GM18858 (cell line): ENCODE data around the gene UQCC2.

Experiments used
- ATAC-seq: cut with Tn5 transposase; IDR thresholded peaks from one replicate; pipeline ENCODE4 v1.9.1; 2021; ENCODE audit not compliant: unreplicated experiment

UQCC2 gene

DNA sequence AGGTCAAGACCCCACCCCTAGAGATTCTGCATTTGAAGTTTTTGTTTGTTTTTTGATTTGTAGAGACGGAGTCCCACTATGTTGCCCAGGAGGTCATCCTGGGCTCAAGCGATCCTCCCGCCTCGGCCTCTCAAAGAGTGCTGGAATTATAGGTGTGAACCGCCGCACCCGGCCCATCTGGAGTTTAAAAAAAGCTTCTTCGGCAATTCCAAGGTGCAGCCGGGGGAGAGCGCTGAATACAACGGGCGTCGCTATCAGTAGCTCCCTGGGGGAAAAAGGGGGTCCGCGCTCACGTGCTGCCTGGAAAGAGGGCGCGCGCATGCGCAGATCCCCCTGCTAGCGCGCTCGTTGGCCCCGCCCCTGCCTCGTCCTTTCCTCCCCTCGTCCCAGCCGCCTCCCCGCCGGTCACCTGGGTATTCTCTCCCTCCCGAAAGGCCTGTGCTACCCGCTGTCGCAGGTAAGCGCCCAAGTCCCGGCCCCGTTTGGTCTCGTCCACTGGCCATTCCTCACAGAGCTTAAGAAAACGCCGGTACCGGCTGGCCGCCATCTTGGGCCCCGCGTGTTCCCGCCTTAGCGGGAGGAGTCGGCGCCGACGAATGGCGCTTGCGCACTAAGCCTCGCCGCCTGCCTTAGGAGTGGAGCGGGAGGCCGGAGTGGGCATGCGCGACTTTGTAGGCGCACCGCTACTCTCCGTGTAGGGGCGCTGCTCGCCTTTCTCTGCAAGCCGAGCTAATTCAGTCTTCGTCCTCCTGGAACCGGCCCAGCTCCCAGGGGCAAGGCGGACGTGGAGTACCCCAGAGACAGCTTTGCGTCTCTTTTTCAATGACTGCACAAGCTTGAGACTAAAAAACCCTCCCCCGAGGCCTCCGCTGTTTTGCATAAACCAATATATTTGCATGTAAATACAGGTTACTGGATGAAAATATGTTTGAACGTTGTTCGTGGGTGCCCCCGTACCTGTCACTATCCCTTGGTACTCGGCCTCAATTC is at the start of gene UQCC2:
UQCC2 (minus strand) TSS at position 561 of the 990 bp plus-strand sequence; CDS start at position 547, 14 bp downstream.
- ATAC-seq: peak; percentile 62

DNA sequence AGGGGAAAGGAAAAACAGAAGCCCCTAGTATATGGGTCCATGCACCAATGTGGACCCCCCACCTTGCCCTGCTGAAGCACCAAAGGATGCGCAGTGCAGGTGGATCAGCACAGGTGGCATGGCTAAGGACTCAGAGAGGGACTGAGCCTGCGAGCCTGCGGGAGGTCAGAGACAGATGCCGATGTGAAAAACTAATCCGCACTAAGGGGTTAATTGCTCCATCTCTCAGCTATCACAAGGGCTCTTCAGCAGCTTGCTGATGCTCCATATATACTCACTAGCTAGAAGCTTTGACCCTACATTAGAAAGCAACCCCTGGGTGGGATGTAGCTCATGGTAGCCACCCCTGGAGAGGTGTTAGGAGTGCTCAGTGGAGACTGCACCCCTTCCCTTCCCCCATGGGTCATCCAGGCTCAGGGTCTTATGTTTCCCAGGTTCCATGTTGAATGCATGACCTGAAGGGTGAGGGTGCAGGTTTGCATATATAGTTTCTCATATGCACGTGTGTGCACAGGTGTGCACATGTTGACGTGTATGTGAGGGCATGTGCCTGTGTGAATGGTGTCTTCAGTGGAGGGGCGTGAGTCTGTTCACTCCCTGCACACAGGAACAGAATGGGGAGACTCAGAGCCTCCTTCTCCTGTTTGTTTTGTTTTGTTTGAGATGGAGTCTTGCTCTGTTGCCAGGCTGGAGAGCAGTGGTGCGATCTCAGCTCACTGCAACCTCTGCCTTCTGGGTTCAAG is 48.6 kb upstream of the UQCC2 start:
- ATAC-seq: no peak

DNA sequence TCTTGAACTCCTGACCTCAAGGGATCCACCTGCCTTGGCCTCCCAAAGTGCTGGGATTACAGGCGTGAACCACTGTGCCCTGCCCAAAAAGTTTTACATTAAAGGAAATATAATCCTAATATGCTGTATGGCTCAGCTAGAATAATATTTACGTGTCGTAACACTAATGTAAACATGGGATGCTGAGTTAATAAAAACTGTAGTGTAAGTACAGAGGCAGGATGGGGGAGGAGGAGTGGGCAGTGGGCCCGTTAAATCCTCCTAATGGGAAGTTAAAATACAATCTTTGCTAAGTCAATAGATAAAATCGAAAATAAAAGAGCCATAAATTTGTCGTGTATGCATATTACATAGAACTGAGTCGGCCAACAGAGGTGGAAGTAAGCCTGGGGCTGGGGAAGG is 47.3 kb upstream of the UQCC2 start:
- no peak for ATAC-seq

DNA sequence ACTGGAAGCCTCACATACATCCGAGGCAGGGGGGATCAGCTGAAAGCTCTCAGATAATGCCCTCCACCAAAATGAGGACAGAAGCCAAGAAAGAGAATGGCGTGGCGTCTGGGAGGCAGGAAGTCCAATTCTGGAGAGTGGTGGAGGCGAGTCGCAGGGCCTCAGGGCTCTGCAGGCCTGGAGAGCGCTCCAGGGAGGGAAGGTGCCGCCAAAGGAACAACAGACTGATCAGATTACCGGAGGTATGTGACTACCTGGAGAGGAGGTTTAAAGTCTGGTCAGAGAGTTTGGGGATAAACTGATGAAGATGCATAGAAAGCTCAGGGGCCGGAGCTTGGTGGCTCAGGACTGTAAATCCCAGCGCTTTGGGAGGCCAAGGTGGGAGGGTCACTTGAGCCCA is 46.4 kb upstream of the UQCC2 start:
- ATAC-seq: no peak

DNA sequence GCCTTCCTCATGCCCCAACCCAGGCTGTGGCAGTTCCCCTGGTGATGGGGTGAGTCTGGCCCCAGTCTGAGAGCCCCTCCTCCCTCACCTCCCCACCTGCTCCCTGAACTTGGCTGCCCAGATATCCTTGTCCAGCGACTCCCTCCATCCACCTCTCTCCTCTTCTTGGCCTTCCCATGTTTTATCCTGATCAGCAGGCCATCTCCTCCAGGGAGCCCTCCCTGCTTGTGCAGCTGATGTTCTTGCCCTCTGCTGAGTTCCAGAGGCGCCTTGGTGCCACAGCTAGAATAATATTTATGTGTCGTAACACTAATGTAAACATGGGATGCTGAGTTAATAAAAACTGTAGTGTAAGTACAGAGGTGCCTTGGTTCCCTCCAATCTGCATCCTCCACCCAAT is 45.6 kb upstream of the UQCC2 start:
- no peak for ATAC-seq

DNA sequence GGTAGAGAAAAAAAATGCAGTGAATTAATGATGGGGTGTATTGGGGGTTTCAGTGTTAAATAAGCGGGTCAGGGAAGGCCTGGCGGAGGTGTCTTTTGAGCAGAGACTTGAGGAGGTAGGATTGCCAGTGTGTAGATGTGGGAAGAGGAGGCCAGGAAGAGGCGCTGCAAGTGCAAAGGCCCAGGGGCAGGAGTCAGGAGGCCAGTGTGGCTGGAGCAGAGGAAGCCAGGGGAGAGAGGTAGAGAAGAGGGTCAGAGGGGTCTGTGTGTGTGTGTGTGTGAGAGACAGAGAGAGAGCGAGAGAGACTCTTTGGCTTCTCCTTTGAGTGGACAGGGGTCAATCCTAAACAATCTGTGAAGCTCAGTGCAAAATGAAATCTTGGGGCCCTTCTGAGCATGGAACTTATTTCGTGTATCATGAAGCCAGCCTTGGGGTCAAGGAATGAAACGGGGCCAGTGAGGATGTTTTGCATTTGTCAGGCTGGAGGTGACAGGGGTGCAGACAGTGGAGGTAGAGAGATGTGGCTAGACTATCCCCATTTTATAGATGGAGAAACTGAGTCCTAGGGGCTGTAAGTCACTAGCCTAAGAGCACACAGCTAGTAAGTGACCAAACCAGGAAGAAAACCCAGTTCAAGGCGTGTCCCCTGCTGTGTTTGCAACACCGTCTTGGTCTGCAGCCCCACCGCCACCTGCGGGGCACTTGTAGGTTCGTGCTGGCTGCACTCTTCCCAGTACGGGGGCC is 44.9 kb upstream of the UQCC2 start:
- ATAC-seq: no peak

DNA sequence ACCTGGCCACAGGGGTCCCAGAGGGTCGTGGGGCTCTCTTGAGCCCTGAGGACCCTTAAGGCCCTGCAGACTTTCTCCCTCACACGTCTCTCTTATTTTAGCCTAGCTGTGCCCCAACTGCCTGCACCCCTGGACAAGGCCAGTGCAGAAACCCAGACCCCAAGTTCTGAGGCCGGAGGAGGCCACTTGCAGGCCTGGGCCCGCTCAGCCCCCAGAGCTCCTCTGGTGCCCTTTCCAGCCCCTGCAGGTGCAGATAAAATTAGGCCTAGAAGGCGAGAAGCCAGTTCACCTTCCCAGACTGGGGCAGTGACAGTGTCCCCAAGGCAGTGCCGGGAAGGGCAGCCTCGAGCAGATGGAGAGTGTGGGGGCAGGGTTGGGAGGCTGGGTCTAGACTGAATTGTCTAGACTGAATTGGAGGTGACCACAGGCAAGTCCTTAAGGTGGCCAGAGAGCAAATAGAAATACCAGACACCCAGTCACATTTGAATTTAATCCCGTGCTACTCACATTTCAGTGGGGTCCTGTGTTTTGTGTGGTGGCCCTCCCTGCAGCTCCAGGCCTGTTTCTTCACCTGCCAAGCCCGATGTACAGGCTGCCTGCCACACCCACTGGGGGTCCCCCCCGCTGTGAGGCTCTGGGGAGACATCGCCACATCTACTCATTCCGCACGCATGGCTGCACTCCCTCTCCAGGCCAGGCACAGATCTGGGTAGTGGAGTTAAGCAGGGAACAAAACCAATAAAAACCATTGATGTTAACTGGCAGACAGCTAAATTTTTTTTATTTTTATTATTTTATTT is 43.8 kb upstream of the UQCC2 start:
- ATAC-seq: no peak

DNA sequence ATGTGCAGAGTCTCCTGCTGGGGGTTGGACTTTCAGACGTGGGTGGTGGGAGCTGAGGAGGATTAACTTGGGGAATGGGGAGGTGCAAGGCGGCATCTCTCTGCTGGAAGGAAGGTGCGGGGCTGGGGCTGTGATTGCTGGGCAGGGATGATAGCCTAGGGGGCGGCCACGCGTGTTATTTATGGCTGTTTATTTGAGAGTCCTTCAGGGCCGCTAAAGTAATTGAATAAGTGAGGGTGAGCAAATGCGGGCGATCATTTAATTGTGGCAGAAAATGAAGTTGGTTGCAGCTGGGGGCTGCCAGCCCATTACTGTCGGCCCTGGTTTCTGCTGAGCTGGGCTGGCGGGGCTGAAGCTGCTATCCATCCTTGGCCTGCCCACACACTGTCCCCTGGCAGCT is 42.7 kb upstream of the UQCC2 start:
- no peak for ATAC-seq

DNA sequence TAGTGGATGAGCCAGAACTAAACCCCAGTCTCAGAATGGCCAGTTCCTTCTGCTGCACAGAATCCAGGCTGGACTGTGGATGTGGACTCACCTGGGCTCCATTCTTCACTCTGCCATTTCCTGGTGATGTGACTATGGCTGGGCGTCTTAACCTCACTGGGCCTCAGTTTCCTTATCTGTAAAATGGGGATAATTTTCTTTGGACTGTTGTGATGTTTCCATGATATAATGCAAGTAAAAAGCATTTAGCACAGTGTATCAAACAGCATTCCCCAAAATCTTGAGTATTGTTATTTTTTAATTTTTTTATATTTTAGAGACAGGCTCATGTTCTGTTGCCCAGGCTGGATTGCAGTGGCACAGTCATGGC is 41.1 kb upstream of the UQCC2 start:
- ATAC-seq: no peak

DNA sequence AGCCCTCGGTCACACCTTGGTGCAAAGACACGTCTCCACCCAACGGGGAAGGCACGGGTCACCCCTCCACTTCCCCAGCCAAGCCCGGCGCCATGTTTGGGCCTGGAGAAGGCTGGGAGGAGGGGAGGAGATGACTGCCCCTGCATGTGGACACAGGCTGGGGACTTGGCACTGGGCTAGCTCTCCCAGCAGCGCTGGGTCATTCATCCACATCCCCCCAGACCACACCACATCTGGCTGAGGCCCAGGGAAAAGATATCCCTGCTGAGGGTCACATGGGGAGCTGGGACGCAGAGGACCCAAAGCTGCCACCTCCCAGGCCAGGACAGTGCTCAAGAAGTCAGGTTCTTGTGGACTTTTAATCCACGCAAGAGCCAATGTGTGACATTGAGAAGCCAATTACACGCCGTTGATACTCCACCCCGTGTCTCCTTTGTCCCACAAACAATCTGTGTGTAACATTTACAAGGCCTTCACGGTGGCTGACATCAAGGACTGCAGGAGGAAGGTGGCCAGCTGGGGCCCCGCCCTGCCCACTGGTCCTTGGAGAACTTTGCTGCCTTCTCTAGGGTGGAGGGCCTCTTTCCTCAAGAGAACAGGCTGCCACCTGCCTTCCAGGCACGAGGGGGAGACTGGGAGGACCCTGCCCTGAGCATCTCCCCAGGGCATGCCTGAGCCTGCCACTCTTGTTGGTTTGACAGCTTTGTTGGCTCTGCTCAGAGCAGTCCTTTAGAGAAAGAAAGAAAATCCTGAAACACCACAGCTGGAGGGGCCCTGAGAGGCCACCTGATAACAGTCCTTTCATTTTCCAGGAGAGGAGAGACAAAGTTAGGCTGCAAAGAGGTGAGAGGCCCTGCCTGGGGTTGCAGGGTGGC is 40.5 kb upstream of the UQCC2 start:
- ATAC-seq: no peak

DNA sequence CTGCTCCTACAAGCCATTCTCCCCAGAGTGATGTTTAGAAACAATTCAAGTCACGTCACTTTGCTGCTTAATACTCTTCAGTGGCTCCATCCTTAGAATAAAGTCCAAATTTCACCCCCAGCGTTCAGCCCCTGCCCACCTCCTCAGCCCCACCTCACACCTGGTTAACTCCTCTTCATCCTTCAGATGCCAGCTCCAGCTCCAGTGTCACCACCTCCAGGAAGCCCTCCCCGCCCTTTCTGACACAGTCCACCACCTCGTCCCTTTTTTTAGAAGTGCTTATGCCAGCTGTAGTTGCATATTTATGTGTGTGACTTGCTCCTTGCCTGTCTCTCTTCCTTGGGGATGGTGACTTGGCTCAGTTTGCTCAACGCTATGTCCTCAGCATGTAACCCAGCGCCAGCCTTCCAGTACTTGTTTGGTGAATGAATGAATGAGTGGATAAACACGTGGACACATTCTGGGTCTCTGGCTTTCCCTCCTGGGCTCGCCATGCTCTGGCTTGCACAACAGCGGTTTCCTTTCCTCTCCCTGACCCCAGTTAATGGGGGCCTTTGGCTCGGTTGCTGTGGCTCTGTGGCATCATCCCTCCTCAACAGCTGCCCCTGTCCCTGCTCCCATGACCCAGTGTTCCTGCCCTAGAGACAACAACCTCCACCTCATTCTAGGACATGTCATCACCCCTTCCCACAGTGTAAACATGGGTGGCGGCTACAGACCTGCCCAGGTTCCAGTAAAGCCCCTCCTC is 38.9 kb upstream of the UQCC2 start:
- ATAC-seq: no peak

DNA sequence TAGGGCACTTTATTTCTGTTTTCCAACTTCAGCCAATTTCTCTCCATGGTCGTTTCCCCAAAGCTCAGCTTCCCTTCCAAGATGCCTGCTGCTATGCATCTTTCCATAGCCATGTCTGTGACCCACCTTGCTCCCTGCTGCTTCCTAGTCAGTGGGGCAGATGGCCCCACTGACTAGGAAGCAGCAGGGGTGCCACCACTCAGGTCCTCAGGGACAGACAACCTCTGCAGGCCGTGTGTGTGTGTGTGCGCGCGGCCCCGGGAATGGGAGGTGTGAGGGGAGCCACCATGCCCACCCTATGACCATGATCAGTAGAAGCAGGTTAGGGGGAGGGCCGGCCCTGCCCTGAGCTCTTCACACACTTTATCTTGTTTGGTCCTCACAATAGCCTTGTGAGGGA is 37.9 kb upstream of the UQCC2 start:
- ATAC-seq: no peak

DNA sequence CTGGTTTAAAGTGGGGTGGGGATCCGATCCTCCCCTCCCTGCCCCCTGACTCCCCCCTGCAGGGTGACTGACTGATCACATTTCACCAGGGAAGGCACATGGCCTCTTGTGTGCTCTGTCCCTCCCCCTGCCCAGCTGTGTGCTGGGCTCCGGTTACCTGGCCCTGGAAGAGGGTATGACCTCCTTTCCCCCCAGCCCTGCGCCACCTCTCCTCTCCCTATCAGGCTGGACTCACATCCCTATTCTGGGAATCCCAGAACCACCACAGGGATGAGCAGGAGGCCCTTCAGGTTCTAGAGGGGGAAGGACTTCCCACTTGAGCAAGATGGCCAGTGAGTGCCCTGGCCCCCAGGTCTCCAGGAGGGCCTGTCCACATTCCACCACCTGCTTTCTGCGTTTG is 37.3 kb upstream of the UQCC2 start:
- no peak for ATAC-seq

DNA sequence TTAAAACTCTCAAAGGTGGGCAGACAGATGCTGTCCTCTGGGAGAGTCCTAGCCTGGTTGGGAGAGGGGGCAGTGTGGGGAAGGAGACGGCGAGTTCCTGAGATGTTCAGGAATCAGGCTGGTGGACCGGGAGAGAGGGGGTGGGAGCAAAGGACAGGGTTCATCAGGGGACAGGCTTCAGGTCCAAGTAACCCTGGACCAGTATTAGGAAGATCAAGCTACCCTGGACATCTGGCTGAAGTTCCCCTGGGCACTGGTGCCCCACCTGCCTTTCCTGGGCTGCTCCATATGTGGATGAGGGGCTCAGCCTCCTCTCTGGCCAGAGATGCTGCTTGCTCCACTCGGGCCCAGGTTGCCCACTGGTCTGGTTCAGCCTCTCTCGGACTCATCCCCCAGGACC is 36.3 kb upstream of the UQCC2 start:
- no peak for ATAC-seq

DNA sequence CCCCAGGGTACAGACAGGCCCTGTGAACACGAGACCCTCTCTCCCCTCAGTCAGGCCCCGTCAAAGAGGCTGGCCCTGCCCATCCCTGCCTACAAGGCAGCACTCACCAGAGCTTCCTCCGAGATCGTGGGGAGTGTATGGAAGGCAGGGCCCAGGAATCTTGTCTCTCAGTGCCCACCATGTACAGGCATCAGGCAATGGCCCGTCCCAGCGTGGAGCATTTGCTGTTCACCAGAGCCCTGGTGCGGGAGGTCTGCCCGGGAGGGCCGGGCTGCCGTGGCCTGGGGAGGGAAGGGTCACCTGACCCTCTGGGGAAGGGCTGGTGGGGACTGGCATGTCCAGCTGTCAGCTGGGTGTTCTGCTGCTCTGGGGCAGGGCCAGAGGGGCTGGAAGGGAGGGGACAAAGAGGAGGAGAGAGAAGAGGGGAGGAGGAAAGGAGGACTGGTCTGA is 35.2 kb upstream of the UQCC2 start, which contains the start of gene IP6K3:
IP6K3 (minus strand) TSS at position 255 of the 450 bp plus-strand sequence. CDS start 11,429 bp downstream, outside the sequence.
- no peak for ATAC-seq

DNA sequence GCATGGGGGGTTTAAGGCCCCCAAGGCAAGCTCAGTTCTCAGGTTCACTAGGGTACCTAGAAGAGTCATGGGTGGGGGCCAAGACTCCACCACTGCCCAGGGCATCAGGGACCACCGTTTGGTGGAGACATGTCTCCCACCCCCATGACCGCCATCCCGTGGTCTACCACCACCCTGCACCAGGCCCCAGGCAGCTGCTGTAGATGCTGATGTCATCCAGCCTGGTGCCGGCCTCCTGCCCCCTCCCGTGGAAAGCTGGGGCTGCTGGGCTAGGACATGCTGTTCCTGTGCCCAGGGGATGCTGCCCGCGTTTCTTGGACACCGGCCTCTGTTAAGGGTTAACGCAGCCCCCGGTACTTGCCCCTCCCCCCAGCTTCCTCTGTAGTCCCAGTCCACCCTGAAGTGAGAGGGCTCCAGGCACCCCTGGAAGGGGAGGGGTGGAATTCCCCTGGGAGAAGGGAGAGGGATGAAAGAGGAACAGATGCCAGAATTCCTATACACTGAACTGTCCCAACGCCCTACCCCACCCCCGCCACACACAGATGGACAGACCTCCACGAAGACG is 34.6 kb upstream of the UQCC2 start:
- ATAC-seq: no peak

DNA sequence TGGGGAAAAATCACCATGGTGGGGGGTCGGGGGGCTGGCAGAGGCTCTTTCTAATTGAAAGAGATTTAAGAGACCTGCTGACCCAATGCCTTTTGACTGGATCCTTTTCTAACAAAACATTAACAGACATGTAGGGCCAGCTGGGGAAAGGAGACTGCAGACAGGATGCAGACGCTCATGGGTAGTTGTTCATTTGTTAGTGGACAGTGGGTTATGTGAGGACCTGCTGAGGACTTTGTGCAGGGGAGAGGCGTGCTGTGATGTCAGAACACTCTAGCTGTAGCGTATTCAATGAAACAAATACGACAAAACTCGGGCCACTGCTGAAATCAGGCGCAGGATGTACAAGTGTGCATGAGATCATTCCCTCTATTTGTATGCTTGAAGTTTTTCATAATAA is 34.0 kb upstream of the UQCC2 start:
- ATAC-seq: no peak

DNA sequence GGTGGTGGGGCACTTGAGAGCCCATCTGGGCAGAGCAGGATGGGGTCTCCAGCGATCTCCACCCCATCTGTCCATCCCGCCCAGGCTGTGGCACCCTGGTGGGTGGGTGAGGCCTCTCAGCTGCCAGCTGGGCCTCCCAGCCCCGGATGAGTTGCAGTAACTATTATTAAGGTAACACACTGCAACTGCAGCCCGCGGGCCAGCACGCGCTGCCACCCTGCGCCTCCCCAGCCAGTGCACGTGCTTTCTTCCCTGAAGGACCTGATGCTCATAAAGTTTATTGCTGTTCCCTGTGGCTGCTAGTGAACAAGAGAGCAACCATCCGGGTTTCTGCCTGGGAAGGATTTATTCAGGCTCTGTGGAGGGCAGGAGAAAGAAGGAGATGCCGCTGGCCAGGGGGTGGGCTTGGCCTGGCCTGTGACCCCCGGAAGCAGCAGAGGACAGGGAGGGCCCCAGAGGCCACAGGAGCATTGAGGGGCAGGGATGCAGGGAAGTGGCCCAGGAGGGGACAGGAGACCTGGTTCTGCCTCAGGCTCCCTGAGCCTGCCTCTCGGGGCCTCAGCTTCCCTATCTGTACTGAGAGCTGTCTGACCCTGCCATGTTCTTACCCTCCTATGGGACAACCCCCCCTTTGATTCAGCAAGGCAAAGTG is 33.5 kb upstream of the UQCC2 start:
- no peak for ATAC-seq
